GM18858 (cell line): ENCODE results near the gene GAS5.
"Not testable (repeated sequence)": the region's sequence is repeated elsewhere in the genome, so short reads cannot be mapped to it uniquely, and the experiment has no call there.

Experiments
- ATAC-seq: cut with Tn5 transposase; IDR thresholded peaks from one replicate; pipeline ENCODE4 v1.9.1; 2021; ENCODE audit not compliant: unreplicated experiment

Gene GAS5

GRCh38 chr1:173867753-173868265, at the start of gene GAS5:
Gene GAS5, minus strand, starts transcription at chr1:173867989.
- peak; percentile 65 for ATAC-seq

DNA sequence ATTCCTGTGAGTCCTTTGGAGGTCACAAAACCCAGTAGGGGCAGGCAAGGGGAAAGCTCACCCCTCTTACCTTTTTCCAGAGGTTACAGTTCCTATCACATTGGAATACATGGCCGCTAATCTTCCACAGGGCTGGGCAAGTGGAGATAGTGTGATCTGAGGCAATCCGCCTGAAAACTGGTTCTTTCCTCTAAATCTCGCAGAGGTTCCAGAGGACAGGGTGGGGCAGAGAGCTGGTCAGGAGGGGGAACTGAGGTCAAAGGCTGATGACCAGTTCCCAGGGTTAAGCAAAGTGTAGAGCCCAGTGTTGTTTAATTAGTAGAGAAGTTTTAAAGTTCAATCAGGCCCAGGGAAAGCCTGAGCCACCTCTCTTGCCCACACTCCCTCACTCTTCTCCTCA, 49.4 kb upstream of the GAS5 start, which contains the start of gene SERPINC1:
SERPINC1 (minus strand) TSS at position 179 of the 400 bp plus-strand sequence; CDS start at position 111, 68 bp downstream.
- ATAC-seq, result no peak

GRCh38 chr1:173916667-173917066, 48.9 kb upstream of the GAS5 start:
- ATAC-seq, result no peak

DNA sequence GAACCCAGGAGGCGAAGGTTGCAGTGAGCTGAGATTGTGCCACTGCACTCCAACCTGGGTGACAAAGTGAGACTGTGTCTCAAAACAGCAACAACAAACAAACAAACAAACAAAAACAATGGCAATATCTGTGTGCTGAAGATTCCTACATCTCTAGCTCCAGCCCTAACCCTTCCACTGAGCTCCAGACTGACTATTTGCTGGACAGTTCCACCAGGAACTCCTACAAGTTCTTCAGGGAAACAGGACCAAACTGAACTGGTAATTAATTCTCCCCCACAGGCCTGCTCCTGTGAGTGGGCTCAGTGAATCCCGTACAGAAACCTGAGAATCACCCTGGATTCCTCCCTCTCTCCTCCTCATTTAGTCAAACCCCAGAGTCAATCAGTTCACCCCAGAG, 47.8 kb upstream of the GAS5 start:
- ATAC-seq, result no peak

DNA sequence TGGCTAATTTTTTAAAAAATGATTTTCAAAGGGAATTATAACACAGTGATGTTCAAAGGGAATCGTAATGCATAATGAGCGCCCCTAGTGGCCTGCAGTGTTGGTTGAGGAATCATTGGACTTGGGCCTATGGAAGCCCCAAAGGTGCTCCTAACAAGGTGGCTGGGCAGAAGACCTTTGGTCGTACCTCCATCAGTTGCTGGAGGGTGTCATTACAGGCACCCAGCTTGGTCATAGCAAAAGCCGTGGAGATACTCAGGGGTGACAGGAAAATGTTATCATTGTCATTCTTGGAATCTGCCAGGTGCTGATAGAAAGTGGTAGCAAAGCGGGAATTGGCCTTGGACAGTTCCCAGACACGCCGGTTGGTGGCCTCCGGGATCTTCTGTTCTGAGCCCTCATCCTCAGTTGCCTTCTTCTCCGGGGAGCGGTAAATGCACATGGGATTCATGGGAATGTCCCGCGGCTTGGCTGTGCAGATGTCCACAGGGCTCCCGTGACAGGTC, 46.6 kb upstream of the GAS5 start:
- ATAC-seq, result no peak

GRCh38 chr1:173913111-173913510, 45.3 kb upstream of the GAS5 start:
- ATAC-seq, result no peak

DNA sequence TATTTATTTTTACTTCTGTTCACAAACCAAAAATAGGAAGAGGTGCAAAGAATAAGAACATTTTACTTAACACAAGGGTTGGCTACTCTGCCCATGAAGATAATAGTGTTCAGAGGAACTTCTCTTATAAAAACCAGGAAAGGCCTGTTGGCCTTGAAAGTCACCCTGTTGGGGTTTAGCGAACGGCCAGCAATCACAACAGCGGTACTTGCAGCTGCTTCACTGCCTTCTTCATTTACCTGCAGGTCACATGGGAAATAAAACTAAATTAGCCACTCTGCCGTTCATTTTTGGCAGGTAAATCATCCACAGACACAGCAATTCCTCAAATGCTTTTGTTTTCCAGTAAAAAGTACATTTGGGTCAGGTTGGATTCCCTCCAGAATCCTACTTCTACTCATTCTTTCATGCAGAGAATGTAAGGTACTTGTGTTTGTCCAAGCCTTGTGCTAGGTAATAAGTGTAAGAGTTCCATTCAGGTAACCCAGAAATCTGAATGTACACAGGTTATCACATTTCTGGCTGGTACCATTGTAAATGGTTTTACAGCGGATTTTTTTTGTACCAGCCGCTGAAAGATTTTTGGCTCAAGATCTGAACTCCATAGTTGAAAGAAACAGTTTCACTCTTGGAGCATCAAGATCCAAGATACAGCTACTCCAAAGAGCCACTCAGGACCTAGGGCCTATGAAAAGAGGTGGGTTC, 36.2 kb upstream of the GAS5 start:
- no peak for ATAC-seq

DNA sequence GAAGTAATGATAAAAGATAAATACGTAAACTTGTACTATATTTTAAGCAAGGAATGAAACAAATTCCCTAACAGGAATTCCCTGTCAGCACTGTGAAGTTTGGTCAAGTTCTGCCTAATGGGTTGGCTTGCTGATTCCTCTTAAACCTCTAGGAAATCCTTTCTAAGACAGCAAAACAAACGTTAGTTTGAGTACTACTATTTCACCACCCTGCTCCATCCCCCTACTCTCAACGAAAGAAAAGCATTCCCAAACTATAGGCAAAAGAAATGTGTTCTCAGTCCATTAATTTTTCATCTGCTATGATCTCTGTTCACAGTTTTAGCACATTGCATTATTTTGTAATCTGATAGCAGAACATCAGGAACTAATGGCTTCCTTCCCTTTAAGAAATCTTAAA, 33.2 kb upstream of the GAS5 start:
- ATAC-seq, result no peak

- no peak for ATAC-seq
Observed at GRCh38 chr1:173900427-173900826, 32.6 kb upstream of the GAS5 start.

DNA sequence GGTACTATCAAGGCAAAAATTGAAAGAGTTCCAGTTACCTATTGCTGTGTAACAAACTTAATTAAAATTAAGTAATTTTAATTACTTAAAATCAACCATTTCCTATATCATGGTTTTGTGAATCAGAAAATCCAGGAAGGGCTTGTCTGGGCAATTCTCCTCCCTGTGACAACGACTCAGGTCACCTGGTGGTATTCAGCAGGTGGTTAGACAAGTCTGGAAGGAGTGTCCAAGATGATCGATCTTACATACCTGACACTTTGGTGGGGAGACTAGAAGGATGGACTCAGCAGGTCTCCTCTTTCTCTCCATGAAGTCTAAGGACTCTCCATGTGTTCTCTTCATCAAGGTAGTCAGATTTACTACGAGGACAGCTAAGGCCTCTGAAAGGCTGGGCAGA, 26.4 kb upstream of the GAS5 start:
- no peak for ATAC-seq

DNA sequence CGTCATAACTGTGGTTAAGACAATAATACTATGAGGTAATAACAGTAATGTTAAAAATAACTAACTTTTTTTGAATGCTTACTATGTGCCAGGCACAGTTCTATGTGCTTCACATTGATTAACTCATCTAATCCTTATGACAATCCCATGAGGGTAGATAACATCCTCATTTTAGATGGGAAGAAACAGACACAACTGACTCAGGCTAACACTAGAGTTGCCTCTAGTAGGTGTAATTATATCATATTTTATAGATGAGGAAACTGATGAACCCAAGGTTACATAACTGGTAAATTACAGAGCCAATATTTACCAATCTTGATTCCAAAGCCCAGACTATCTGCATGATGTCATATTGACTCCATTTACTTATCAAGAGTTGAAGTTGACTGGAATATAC, 25.8 kb upstream of the GAS5 start:
- ATAC-seq, result no peak

GRCh38 chr1:173889885-173890284, 22.1 kb upstream of the GAS5 start:
- no peak for ATAC-seq

DNA sequence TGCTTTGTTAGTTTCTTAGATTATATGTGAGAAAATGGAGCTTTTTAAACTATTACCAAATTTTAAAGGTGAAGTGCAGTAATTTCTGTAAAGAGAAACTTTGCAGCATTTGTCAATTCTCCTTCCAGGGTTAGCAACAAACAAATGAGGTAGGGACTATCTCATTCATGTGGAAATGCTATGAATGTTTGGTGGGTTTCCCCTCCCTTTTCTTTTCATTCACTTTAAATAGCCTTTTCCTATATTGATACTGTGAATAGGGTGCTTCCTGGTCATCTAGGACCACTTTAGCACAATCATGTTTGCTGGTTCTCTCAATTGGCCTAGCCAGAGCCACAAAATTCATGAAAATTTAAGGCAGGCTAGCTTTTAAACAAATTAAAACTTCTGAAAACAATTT, 21.0 kb upstream of the GAS5 start:
- no peak for ATAC-seq

DNA sequence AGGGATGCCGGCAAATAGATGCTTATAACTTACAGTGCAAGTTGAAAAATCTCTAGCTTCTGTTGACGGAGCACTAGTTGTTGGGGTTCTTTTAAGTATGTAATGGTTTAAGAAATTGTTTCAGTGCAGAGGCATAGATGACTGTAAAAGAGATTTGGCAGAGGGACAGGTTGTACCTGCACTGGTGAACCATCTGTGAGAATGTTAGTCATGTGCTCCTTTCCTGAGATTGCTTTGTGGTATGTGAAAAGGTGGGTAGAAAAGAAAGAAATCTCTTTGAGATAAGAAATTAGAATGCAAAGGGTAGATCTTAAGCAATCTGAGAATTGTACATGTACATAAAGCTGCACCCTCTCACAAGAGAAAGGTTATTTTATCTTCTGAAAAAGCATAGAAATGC, 19.8 kb upstream of the GAS5 start:
- ATAC-seq, result no peak

GRCh38 chr1:173886746-173887611, 19.2 kb upstream of the GAS5 start:
- no peak for ATAC-seq

DNA sequence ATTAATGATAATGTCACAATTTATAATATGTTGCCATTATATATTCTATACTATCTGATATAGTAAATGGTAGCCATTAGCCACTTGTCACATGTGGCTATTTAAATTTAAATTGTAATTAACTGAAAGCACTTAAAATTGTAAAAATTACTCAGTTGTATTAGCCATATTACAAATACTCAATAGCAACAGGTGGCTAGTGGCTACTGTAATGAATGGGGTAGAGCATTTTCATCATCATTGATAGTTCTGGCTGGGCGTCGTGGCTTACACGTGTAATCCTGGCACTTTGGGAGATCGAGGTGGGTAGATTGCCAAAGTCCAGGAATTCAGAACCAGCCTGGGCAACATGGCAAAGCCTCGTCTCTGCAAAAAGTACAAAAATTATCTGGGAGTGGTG, 16.9 kb upstream of the GAS5 start:
- ATAC-seq, result no peak

- ATAC-seq, result not testable (repeated sequence)
Observed at GRCh38 chr1:173881117-173881516, 13.3 kb upstream of the GAS5 start.

DNA sequence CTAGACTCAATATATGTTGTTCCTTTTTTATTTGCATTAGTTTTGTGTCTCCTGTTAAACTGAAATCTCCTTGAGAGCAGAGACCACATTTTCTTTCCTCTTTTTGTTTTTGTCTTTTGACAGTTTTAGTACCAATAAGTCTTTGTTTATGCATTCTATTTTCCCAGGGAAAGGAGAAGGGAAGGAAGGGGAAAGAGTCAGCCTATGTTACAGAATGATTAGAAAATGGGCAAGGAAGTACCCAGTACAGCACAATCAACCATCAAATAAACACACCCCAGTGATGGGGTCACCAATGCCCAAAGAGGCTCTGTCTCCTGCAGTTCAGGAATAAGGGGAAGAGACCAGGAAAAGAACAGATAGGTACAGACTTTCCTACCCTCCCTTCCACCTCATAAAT, 10.5 kb upstream of the GAS5 start:
- ATAC-seq, result no peak

GRCh38 chr1:173876732-173877131, 8.9 kb upstream of the GAS5 start:
- ATAC-seq, result no peak

- ATAC-seq, result no peak
Observed at GRCh38 chr1:173871500-173871899, 3.7 kb upstream of the GAS5 start.

- no peak for ATAC-seq
Observed at GRCh38 chr1:173871091-173871490, 3.3 kb upstream of the GAS5 start.
